Thyroid gland (tissue), 4 donors: ENCODE results near the gene TIMM17B. TPM values are rescaled to one million over a fixed set of nuclear protein-coding genes. Genes with fewer than 3 reads are reported as not detected.

Source experiments
- DNase-seq, 2 donors: peaks; one replicate each; pipeline ENCODE4 v3.0.0-alpha.2; 2019
- H3K27ac ChIP-seq, 3 donors: fragments of 200-600 bp; sonication (generic); 1 replicate in 2 of 3; 2 replicates in 1 of 3; pipeline ENCODE4 v1.5.1; 2016 to 2019; ENCODE audit warnings: mild to moderate bottlenecking in 1 of 3, moderate library complexity in 1 of 3
- H3K27me3 ChIP-seq: fragments of 200-600 bp; sonication (generic); one replicate; pipeline ENCODE4 v1.5.1; 2019
- H3K36me3 ChIP-seq, 2 donors: fragments of 200-600 bp; sonication (generic); one replicate each; pipeline ENCODE4 v1.5.1; 2016 to 2019
- H3K4me1 ChIP-seq, 2 donors: fragments of 200-600 bp; sonication (generic); one replicate each; pipeline ENCODE4 v1.5.1; 2017 to 2019
- H3K4me3 ChIP-seq, 3 donors: fragments of 200-600 bp; sonication (generic); replicated peaks in 1 of 3; 1 replicate in 2 of 3; 2 replicates in 1 of 3; pipeline ENCODE4 v1.5.1; 2016; ENCODE audit warnings: mild to moderate bottlenecking in 1 of 3
- H3K9me3 ChIP-seq: fragments of 200-600 bp; sonication (generic); one replicate; pipeline ENCODE4 v1.5.1; 2017
- CTCF ChIP-seq, 6 experiments: fragments of 200-600 bp in 3 of 6; fragments of 450-650 bp in 3 of 6; sonication (generic) in 3 of 6; IDR thresholded peaks; one replicate each; pipeline ENCODE4 v1.5.1; 2016 to 2019; ENCODE audit warnings: antibody characterized with exemption in 6 of 6, mild to moderate bottlenecking in 2 of 6, inconsistent platforms in 1 of 6, moderate library complexity in 1 of 6
- POLR2A ChIP-seq, 2 donors: fragments of 450-650 bp; IDR thresholded peaks; one replicate each; pipeline ENCODE4 v1.6.1; 2017; ENCODE audit warnings: antibody characterized with exemption in 2 of 2, mild to moderate bottlenecking in 2 of 2, moderate library complexity in 1 of 2
- WGBS, 2 donors: methylation state at CpG; one replicate each; pipeline ENCODE4 v1.1.5; 2017; 5-methylcytosine and 5-hydroxymethylcytosine counted together
- intact Hi-C: fragments of 100-400 bp; cut with DNase I; formaldehyde crosslinking; loops from one replicate; pipeline ENCODE4 v1.15.1; 2023
- total RNA-seq, 4 donors: library from RNA; depleted of rRNA; stranded (reverse); fragments of >200 nt; gene quantifications; one replicate each; pipeline ENCODE4 v1.2.3, GENCODE V29; 2016

The TIMM17B gene
- total RNA-seq, 4 donors from 2014 or later: 34.3 to 53.1 (median 41.2) TPM

- Histone ChIP-seq H3K36me3 (no peaks in the 10 kb centered on the region), H3K9me3 (no peaks in the 10 kb centered on the region), H3K27ac (no peak overlapping the region), H3K27me3 (no peaks in the 10 kb centered on the region), H3K4me3 (no peak overlapping the region), H3K4me1 (peaks cover 4 to 10% of the 10 kb centered on the region in 2 donors)
- 80 to 96% methylated on average over 2 to 5 of the region's 5 CpGs for WGBS, 2 donors
- no peak for DNase-seq
- intact Hi-C loops: no loop called here
- TF ChIP-seq CTCF (IDR thresholded peaks at IDR 0.05): no peak
- no peak for TF ChIP-seq POLR2A (IDR thresholded peaks at IDR 0.05)
These were observed 16.2 kb upstream of the TIMM17B start for GRCh38 chrX:48913605-48914366.

GRCh38 chrX:48911412-48912182, 14.0 kb upstream of the TIMM17B start, which contains the start of gene SLC35A2:
Gene SLC35A2, minus strand, starts transcription at chrX:48911646. Its CDS starts 10 bp downstream, at chrX:48911636.
- intact Hi-C loops: no loop called here
- peak; percentile 84 to 87 for DNase-seq
- H3K27me3 ChIP-seq: no peaks in the 10 kb centered on the region
- no peaks in the 10 kb centered on the region for H3K36me3 ChIP-seq
- 0 to 2% methylated on average over 16 to 27 of the region's 60 CpGs for WGBS, 2 donors
- peaks cover under 1 to 3% of the 10 kb centered on the region in 2 donors for H3K4me1 ChIP-seq
- TF ChIP-seq POLR2A (IDR thresholded peaks at IDR 0.05) (peak; percentile 5 to 71), CTCF (IDR thresholded peaks at IDR 0.05) (no peak)
- peak within 1 kb of the TSS; percentile 2 to 61 (median 51) for H3K27ac ChIP-seq
- H3K4me3 ChIP-seq: peak within 1 kb of the TSS; percentile 39 to 81 (median 54)
- no peaks in the 10 kb centered on the region for H3K9me3 ChIP-seq

GRCh38 chrX:48910926-48911411, 13.4 kb upstream of the TIMM17B start:
- Histone ChIP-seq H3K27me3 (no peaks in the 10 kb centered on the region), H3K27ac (no peak overlapping the region), H3K4me3 (peak overlapping the region; percentile 39 to 81 (median 54)), H3K4me1 (peaks cover 0 to 3% of the 10 kb centered on the region in 2 donors), H3K36me3 (no peaks in the 10 kb centered on the region), H3K9me3 (no peaks in the 10 kb centered on the region)
- WGBS, 2 donors: 2% methylated on average over 11 to 12 of the region's 12 CpGs
- DNase-seq: no peak
- no peak for TF ChIP-seq CTCF (IDR thresholded peaks at IDR 0.05)
- no peak for TF ChIP-seq POLR2A (IDR thresholded peaks at IDR 0.05)
- intact Hi-C loops: no loop called here

GRCh38 chrX:48909703-48910294, 12.2 kb upstream of the TIMM17B start:
- H3K4me3 ChIP-seq: no peak overlapping the region
- H3K4me1 ChIP-seq: peaks cover 0 to 3% of the 10 kb centered on the region in 2 donors
- DNase-seq: no peak
- TF ChIP-seq CTCF (IDR thresholded peaks at IDR 0.05): no peak
- no peak for TF ChIP-seq POLR2A (IDR thresholded peaks at IDR 0.05)
- intact Hi-C loops: no loop called here
- no peak overlapping the region for H3K27ac ChIP-seq
- peaks cover 0 to 3% of the 10 kb centered on the region in 2 donors for H3K36me3 ChIP-seq
- H3K9me3 ChIP-seq: no peaks in the 10 kb centered on the region
- H3K27me3 ChIP-seq: no peaks in the 10 kb centered on the region
- 86 to 90% methylated on average over 15 to 17 of the region's 17 CpGs for WGBS, 2 donors
